ENCODE results near the gene SLC35C1.

DNA sequence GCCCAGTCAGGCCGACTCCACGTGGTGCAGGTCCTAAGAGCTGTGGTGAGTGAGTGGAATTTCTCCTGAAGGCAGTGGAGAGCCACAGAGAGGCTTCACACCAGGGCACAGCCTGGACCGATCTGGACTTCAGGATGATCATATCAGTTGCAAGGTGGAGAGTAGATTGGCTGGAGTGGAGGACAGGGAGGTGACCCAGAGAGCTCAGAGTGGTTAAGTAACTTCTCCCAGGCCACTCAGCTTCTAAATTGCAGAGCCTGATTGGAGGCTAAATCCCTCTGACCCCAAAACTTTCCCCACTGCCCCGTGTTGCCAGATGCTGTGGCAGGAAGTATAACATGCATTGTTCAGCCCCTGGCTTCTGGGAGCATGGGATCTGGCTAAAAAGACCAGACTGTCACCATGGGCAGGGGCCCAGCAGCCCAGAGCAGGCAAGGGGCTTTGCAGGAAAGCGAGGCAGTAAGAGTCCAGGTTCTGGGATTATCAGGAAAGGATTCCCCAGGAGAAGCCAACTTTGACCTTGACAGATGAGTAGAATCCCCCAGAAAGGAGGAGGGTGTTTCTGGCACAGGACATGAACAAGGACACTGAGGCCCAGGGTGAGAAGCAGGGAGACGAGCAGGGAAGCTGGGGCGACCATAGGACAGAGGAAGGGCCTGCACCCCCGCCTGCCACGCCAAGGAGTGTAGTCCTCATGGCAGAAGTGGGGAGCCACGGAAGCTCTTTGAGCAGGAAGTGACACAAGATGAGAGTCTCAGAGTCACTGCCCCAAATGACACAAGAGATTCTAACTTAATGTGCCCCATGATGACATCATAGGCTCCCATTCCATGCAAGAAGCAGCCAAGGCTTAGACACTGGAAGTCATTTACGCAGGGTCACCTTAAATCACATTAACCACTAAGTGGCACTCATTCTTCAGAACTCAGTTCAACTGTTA lies 4.8 kb downstream of the SLC35C1 start:
- TF ChIP-seq, protein P1, sequence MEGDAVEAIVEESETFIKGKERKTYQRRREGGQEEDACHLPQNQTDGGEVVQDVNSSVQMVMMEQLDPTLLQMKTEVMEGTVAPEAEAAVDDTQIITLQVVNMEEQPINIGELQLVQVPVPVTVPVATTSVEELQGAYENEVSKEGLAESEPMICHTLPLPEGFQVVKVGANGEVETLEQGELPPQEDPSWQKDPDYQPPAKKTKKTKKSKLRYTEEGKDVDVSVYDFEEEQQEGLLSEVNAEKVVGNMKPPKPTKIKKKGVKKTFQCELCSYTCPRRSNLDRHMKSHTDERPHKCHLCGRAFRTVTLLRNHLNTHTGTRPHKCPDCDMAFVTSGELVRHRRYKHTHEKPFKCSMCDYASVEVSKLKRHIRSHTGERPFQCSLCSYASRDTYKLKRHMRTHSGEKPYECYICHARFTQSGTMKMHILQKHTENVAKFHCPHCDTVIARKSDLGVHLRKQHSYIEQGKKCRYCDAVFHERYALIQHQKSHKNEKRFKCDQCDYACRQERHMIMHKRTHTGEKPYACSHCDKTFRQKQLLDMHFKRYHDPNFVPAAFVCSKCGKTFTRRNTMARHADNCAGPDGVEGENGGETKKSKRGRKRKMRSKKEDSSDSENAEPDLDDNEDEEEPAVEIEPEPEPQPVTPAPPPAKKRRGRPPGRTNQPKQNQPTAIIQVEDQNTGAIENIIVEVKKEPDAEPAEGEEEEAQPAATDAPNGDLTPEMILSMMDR (IDR thresholded peaks at IDR 0.05; ENCODE audit: low read length) = no peak
- TF ChIP-seq EZH2 (optimal IDR thresholded peaks at IDR 0.05; ENCODE audit: low read depth, low read length) (no peak), EZH2phosphoT487 (IDR thresholded peaks at IDR 0.05; ENCODE audit: low read length) (no peak)

Measured in MM.1S (cell line).